Measurements from ENCODE around the gene KISS1R.
"Not testable (repeated sequence)": the region's sequence is repeated elsewhere in the genome, so short reads cannot be mapped to it uniquely, and the experiment has no call there.

Gene KISS1R

DNA sequence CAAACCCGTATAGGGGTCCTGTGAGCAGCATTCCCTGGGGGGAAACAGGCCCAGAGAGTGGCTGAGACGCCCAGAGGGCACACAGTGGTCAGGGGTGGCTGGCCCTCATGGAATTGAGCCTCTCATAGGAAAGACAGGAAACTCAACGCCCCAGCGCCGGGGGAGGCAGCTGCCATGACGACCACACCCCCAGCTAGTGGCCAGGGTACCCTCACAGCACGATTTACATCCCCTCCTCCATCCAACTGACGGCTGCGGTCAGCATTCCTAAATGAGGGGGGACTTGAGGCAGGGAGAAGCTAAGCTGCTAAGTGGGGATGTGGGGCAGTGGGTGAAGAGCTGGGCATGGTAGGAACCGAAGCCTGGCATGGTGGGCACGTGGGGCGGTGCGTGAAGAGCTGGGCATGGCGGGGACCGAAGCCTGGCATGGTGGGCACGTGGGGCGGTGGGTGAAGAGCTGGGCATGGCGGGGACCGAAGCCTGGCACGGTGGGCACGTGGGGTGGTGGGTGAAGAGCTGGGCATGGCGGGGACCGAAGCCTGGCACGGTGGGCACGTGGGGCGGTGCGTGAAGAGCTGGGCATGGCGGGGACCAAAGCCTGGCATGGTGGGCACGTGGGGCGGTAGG lies 34.1 kb upstream of the KISS1R start:
- DNase-seq = no peak

DNA sequence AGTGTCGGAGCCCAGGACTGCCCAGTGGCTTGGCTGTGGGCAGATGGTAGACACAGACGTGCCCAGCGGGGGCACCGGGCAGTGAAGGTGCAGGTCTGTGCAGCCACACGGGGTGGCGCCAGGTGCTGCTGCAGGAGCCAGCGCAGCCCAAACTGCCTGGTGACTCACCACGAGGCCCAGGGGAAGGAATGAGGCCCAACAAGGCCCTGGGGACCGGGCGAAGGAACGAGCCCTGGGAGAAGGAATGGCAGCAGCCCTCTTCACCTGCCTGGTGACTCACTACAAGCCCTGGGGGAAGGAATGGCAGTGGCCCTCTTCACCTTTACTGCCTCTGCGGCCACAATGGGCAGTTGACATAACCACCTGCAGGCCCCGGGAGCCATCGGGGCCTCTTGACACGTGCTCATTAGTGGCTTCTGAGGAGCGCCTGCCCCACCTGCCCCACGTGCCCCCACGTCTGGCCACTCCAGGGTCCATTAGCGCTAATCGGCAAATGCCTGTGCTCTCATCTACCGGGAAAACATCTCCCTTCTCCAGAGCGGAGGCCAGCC lies 33.4 kb upstream of the KISS1R start:
- DNase-seq = no peak

DNA sequence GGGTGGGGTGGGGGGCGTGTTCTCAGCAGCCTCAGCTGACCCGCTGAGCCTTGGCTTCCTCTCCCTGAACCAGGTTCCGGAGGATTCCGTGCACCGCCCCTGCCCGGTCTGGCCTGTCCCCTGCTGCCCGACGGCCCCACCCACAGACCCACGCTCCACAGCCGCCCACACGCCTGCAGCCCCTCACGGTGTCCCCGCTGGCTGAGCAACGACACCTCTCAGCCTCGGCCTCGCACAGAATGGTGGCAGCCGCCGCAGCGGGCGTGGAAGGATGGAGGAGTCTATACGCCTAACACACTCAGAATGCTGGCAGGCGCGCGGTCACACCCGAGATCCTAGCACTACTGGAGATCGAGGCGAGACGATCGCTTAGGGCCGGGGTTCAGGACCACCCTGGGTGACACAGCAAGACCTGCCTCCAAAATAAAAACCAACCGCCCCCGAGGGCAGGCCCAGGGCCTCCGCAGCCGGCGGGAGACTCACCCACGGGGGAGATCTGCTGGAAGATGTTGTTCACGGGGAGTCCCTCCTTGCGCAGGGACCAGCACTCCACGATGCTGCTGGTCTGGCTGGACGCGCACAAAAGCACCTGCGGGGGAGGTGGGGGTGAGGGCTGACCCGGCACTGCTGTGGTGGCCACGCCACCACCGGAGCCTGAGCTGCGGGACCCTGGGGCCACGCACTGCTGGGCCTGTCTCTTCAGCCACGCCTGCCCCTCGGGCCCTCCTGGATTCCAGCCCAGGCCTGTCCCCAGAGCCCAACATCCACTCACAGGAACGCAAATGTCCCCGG lies 32.5 kb upstream of the KISS1R start:
- no peak for DNase-seq

DNA sequence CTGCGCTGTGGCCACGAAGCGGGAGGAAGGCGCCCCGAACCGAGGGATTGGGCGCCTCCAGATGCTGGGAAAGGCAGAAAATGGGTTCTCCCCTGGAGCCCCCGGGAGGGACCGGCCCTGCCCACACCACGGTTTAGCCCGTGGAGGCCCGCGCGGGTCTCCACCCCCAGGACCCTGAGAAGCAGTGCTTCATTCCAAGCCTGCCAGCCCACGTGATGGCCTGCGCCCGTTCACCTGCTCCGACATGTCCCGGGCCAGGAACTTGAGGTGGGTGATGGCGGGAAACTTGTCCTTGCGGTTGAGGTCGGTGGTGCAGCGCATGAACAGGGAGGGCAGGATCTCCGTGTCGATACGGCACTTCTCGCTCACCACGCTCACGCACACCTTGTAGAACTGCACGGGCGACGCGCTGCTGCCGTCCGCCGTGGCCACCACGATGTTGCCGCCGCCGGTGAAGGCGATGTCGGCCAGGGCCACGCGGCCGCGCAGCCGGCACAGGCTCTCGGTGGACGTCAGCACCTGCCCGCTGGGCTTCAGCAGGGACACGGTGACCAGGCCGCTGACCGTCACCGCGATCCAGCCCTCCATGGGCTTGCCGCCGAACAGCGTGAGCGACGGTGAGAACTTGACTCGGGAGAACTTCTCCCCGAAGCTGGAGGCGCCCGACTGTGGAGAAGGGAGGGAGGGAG lies 31.5 kb upstream of the KISS1R start:
- no peak for DNase-seq

DNA sequence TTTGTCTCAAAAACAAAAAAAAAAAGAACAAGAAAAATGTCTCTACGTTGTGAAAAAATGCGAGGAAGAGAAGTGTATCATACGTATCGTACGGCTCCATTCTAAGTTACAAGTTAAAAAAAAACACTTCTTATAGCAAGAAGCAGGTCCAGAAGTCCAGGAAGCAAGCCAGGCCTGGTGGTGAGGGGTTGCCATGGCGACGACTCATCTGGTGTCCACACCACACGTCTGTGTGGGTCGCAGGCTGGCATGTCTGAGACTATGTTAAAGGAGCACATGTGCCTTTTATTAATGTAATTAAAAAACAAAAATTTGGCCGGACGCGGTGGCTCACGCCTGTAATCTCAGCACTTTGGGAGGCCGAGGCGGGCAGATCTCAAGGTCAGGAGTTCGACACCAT lies 30.1 kb upstream of the KISS1R start:
- DNase-seq = no peak

DNA sequence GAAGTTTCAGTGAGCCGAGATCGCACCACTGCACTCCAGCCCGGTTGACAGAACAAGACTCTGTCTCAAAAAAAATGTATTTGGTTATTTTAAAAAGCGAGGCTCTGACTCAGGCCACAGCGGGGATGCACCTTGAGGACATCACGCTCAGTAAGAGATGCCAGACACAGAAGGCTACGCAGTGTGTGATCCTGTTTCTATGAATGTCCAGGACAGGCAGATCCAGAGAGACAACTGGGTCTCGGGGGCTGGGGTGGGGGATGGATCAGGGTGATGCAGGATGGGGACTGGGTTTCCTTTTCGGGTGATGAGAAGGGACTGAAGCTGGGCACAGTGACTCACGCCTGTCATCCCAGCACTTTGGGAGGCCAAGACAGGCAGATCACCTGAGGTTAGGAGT lies 29.5 kb upstream of the KISS1R start:
- no peak for DNase-seq

DNA sequence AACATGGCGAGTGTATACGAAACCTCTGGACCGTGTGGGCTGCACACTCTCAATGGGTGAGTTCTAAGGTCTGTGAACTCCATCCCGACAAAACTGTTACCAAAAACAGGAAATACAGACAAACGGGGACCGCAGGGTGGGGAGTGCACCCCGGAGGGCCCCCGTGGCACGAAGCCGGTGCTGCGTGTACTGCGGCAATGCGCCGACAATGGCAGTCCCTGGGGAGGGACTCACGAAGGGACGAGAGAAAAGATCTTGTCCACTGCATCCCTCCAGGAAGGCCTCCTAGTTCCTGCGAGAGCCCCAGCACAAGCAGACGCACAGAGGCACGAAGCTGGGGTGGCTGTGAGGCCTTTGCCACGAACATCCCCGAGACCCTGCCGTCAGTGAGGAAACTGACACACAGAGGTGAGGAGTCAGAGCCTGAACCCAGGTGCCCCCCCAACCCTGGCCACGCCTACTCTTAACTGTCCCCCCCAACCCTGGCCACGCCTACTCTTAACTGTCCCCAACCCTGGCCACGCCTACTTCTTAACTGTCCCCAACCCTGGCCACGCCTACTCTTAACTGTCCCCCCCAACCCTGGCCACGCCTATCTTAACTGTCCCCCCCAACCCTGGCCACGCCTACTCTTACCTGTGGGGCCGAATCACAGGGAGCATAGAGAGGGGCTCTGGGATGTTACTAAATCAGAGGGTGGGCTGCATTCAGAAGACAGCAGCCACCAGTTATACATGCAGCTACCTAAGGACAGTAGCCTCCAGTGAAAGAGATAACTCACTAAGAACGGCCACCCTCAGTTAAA lies 28.4 kb upstream of the KISS1R start:
- DNase-seq = peak; percentile 52

DNA sequence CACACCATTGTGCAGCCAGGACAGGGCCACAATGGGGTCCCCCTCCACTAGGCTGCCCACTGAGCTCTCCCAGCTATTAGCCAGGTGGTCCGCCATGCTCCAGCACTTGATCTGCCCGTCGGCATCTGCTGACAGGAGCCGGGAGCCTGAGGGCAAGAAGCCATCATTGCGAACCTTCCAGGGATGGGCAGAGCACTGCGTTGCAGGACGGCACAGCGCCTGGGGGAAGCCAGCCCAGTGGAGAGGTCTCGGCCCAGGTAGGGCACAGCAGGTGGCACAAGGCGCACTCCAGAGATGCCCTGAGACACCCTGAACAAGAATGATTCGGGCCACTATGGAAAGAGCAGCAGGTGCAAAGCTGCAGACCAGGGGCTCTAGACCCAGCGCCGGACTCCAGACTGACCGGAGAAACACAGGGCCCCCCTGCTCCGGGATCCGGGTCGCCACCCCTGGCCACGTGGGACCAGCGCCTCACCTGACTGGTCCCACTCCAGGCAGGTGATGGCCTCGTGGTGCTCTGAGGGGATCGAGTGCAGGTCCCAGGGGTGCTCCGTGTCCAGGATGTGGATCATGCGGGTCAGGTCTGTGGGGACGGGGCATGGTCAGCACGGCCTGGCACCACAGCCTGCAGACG lies 27.4 kb upstream of the KISS1R start:
- DNase-seq = no peak

DNA sequence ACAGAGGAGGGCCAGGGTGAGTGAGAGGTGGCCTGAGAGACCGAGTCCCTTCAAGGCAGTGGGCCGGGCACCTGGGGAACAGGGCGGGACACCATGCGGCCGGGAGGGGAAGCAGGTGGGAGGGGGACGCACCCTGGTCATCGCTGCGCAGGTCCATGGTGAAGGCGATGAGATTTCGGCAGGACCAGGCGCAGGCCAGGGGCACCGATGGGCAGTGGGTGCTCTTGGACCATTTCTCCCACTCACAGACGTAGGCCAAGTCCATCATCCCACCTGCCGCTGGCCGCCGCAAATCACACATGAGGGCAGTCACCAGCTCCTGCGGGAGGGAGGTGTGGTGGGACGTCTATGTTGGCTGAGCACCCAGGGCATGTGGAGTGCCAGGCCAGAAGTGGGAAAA lies 26.3 kb upstream of the KISS1R start:
- no peak for DNase-seq

DNA sequence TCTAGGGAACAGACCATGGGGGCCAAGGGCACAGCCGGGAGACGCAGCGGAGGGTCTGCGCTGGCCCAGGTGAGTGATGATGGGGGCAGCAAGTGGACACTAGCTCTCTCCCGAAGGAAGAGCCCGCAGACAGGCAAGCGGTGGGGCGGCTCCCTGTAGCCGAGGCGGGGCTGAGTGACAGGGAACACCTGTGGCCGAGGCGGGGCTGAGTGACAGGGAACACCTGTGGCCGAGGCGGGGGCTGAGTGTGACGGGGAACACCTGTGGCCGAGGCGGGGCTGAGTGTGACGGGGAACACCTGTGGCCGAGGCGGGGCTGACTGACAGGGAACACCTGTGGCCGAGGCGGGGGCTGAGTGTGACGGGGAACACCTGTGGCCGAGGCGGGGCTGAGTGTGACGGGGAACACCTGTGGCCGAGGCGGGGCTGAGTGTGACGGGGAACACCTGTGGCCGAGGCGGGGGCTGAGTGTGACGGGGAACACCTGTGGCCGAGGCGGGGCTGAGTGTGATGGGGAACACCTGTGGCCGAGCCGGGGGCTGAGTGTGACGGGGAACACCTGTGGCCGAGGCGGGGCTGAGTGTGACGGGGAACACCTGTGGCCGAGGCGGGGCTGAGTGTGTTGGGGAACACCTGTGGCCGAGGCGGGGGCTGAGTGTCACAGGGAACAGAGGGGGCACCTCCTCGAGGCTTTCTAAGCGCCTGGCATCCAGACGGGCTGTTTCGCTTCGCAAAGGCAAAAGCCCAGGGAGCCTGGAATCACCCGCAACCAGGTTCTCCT lies 25.5 kb upstream of the KISS1R start:
- DNase-seq = not testable (repeated sequence)

DNA sequence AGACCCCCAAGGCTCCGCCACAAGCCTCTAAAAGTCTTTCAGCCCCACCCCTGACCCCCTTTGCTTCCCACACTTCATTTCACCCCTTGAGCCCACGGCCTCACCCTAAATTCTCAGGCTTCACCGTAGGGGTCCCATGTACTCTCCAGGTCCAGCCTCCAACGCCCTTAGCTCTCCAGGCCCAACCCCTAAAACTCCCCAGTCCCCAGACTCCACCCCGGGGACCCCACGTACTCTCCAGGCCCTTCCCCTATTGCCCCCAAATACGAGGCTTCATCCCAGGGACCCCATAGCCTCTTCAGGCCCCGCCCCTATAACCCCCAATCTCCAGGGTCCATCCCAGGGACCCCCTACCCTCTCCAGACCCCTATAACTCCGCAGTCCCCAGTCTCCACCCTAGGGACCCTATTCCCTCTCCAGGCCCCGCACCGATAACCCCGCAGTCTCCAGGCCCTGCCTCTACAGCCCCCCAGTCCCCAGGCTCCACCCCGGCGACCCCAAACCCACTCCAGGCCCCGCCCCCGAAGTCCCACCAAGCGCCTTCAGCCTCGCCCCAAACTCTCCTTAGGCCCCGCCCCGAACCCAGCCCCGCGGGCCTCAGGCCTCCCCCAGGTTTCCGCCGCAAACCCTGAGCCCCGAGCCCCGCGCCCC lies 24.8 kb upstream of the KISS1R start:
- no peak for DNase-seq

DNA sequence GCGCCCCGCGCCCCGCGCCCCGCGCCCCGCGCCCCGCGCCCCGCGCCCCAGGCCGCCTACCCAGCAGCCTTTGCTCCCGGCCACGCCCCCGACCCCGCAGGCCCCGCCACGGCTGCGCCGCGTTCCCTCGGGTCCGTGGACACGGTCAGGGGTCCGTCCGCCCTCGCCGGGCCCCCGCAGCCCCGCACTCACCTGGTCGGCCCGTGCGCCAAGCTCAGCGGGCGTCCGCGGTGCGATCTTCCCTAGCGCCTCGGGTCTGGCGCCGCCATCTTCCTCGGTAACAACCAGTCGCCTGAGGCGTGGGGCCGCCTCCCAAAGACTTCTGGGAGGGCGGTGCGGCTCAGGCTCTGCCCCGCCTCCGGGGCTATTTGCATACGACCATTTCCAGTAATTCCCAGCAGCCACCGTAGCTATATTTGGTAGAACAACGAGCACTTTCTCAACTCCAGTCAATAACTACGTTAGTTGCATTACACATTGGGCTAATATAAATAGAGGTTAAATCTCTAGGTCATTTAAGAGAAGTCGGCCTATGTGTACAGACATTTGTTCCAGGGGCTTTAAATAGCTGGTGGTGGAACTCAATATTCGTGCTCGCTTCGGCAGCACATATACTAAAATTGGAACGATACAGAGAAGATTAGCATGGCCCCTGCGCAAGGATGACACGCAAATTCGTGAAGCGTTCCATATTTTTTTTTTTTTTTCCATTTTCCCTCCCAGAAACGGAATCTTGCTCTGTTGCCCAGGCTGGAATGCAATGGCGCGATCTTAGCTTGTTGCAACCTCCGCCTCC lies 24.0 kb upstream of the KISS1R start, which contains the start of the genes MED16 and RNU6-9:
MED16 (minus strand) TSS at position 294 of the 796 bp plus-strand sequence. CDS start 2,056 bp downstream, outside the sequence.
RNU6-9 (plus strand) TSS at position 591 of the 796 bp plus-strand sequence.
- DNase-seq = peak; percentile 92

DNA sequence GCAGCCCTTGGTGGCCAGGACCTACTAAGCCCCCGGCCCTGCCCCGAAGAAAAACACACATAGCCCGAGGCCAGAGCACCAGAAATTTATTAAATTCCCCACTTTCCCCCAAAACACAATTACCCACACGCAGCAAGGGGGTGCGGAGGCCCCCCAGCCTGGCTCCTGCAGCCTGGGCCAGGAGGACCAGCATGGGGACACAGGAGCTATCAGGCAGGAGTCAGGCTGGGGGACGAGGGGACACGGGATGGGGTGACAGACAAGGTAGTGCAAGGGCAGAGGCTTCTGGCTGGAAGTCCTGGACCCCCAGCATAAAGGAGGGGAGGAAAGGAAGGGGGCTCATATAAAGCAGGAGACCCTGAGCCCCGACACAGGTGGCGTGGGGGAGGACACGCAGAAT lies 20.7 kb upstream of the KISS1R start:
- DNase-seq = no peak

DNA sequence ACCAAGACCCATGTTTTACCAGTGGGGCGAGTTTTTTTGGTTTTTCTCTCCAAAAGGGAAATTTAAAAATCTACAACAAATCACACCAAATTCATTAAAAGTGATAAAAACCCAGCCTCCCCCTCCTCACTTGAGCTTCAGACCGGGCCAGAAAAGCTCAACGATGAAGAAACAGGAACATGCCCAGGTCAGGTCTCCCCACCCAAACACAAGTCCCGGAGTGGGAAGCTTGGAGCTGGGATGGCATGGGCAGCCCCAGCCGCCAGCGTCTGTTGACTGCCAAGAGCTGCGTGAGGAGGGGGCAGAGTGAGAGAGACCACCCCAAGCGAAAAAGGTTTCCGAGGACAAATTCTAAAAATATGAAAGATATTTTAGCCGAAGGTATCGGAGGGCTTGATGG lies 20.1 kb upstream of the KISS1R start:
- DNase-seq = no peak

DNA sequence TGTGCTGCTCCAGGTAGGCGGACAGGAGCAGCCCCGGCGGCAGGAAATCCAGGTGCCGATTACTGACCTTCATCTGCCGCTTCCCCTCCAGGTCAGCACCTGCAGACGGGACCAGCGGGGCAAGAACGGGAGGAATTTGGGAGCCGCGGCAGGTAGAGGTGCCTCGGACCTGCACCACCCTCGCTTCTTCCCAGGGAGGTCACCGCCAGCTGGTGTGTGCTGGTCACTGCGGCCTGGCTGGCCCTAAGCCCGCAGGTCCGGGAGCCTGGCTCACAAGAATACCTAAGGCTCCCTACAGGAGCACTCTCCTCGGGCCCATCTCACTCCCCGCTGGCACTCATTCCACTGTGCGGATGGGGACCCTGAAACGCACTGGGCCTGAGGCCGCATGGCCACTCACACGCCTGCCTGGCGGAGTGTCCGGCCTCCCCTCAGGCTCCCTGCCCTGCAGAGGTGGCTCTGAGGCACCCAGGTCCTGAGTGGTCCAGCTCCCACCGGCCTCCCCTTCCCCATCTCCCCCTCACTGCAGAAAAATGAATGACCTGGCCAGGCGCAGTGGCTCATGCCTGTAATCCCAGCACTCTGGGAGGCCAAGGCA lies 19.6 kb upstream of the KISS1R start:
- no peak for DNase-seq

DNA sequence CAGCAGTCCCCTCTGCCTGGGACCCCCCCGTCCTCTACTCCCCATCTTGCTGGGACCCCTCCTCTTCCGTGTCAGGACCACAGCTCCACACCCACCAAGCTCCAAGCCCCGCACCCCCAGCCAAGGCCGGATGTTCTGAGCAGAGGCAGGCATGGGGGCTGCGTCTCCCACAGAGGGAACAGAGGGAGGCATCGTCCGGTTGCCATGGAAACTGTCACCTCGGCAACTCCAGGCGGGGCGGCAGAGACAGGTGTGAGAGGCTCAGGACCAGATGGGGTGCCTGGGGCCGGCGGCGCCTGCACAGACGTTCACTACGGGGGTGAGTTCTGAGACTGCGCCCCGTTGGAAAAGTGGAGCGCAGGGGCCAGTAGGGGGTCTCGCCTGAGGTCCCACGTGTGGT lies 18.5 kb upstream of the KISS1R start:
- DNase-seq = peak; percentile 45

DNA sequence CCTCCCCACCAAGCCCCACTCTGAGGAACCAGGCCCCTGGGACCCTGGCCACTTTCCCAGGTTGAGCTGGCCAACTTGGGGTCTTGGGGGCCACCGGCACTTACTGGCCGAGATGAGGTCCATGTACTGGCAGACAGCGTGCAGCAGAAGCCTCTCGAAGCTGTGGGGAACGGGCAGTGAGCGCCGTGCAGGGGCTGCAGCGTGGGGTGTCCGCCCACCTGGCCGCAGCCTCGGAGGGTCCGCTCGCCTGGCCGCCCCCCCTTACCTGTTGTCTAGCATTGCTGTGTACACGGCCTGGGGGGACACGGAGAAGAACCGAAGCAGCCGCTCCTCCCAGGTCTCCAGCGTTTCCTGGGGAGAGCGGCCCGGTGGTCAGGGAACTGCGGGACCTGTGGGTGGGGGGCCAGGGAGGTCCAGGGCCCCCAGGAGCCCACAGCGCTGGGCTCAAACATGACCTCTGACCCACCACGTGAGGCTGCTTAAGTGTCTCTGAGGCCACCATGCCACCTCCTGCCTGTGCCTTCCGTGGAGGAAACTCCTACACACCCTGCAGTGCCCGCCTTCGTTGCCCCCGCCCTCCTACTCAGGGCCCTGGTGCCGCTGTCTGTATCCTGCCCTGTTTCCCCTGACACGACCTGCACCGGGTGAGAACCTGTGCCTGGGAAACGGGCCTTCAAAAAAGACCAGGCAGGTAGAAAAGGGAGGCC lies 17.6 kb upstream of the KISS1R start:
- no peak for DNase-seq

DNA sequence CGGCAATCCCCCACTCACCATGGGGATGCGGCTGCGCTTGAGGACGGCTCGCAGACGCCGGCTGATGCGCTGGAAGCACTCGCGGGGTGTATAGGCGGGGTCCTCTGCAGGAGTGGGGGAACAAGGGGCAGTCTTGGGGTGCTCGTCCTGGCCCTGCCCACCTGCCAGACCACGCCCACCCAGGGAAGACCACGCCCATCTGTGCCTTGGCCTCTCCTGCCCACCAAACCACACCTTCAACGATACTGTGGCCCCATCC lies 17.2 kb upstream of the KISS1R start:
- DNase-seq = no peak
